OCI-LY3 (cell line): ENCODE results near the gene KCNF1.

Experiments used
- H2AFZ ChIP-seq: fragments of 200-600, 300-600 bp; shearing (Covaris generic); 2 replicates; pipeline ENCODE4 v1.6.0; 2014; ENCODE audit warnings: antibody characterized with exemption, low read depth, low read length
- H3K27ac ChIP-seq: fragments of 200-600, 300-600 bp; sonication (generic); 2 replicates; pipeline ENCODE4 v1.5.1; 2014; ENCODE audit warnings: mild to moderate bottlenecking, low read length, moderate library complexity, mixed read lengths
- H3K27me3 ChIP-seq: fragments of 200-600, 300-600 bp; sonication (generic); 2 replicates; pipeline ENCODE4 v1.6.1; 2014; ENCODE audit warnings: low read depth, low read length, mixed read lengths
- H3K36me3 ChIP-seq: fragments of 200-600, 300-600 bp; sonication (generic); replicated peaks from 2 replicates; pipeline ENCODE3; 2014; ENCODE audit warnings: low read depth, low read length, mixed read lengths
- H3K4me1 ChIP-seq: fragments of 300-600, 200-600 bp; sonication (generic); 2 replicates; pipeline ENCODE4 v1.6.1; 2014; ENCODE audit warnings: low read length, mixed read lengths
- H3K4me2 ChIP-seq: fragments of 200-600, 300-600 bp; sonication (generic); 2 replicates; pipeline ENCODE4 v1.6.1; 2014; ENCODE audit warnings: low read length, mixed read lengths
- H3K4me3 ChIP-seq: fragments of 300-600, 200-600 bp; sonication (generic); 2 replicates; pipeline ENCODE4 v1.5.1; 2014; ENCODE audit warnings: antibody characterized with exemption, mild to moderate bottlenecking, low read length, moderate library complexity
- H3K79me2 ChIP-seq: fragments of 300-600, 200-600 bp; shearing (Covaris generic); 2 replicates; pipeline ENCODE4 v1.6.1; 2014; ENCODE audit warnings: mild to moderate bottlenecking, low read length, mixed read lengths
- H3K9ac ChIP-seq: fragments of 300-600, 200-600 bp; shearing (Covaris generic); 2 replicates; pipeline ENCODE4 v1.6.0; 2014; ENCODE audit warnings: mild to moderate bottlenecking, low read length, moderate library complexity
- H3K9me3 ChIP-seq: fragments of 200-600, 300-600 bp; shearing (Covaris generic); 2 replicates; pipeline ENCODE4 v1.6.1; 2014; ENCODE audit warnings: low read length, mixed read lengths; ENCODE audit not compliant: insufficient read depth
- H4K20me1 ChIP-seq: fragments of 200-600, 300-600 bp; sonication (generic); 2 replicates; pipeline ENCODE4 v1.6.1; 2016; ENCODE audit warnings: low read length, mixed read lengths; ENCODE audit not compliant: insufficient read depth
- EZH2phosphoT487 ChIP-seq: fragments of 200-600 bp; shearing (Covaris generic); IDR thresholded peaks from 2 replicates; pipeline ENCODE4 v1.6.1; 2018; ENCODE audit warnings: antibody characterized with exemption, mixed run types, low read depth
- TF ChIP-seq, protein P1 (sequence below): fragments of 200-600, 300-600 bp; sonication (generic); IDR thresholded peaks from 2 replicates; pipeline ENCODE4 v1.5.1; 2014; ENCODE audit warnings: antibody characterized with exemption, low read length, low read depth

Gene KCNF1

DNA sequence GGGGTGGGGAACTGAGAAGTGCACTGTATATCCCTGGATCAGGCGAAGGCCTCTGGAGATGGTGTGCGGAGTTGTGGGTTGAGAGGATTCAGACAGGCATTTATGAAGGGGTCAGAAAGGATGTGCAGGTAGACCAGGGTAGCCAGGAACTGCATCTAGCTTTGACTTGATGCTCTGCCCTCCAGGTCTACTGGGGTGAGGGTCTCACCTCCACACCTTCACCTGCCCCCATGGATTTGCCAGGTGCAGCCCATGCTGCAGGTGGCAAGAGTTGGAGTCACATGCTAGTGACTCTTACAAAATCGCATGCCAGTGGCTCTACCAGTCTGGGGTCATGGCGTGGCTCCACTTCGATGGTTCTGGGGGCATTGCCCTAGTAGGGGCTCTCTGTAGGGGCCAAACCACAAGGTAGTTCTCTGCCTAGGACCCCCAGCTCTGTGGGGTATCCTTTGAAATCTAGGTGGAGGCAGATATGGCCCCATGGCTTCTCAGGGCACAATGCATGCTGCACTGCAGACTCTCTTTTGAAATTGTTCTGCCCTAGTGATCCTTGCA lies 18.9 kb upstream of the KCNF1 start:
- no peaks in the 10 kb centered on the region for H3K36me3 ChIP-seq
- H3K4me1 ChIP-seq = no peaks in the 10 kb centered on the region
- H3K79me2 ChIP-seq = no peaks in the 10 kb centered on the region
- H4K20me1 ChIP-seq = no peaks in the 10 kb centered on the region
- no peak overlapping the region for H3K9ac ChIP-seq
- no peak overlapping the region for H3K4me3 ChIP-seq
- peaks cover 37% of the 10 kb centered on the region for H3K27me3 ChIP-seq
- no peak overlapping the region for H2AFZ ChIP-seq
- no peak overlapping the region for H3K27ac ChIP-seq
- TF ChIP-seq, protein P1, sequence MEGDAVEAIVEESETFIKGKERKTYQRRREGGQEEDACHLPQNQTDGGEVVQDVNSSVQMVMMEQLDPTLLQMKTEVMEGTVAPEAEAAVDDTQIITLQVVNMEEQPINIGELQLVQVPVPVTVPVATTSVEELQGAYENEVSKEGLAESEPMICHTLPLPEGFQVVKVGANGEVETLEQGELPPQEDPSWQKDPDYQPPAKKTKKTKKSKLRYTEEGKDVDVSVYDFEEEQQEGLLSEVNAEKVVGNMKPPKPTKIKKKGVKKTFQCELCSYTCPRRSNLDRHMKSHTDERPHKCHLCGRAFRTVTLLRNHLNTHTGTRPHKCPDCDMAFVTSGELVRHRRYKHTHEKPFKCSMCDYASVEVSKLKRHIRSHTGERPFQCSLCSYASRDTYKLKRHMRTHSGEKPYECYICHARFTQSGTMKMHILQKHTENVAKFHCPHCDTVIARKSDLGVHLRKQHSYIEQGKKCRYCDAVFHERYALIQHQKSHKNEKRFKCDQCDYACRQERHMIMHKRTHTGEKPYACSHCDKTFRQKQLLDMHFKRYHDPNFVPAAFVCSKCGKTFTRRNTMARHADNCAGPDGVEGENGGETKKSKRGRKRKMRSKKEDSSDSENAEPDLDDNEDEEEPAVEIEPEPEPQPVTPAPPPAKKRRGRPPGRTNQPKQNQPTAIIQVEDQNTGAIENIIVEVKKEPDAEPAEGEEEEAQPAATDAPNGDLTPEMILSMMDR = no peak
- TF ChIP-seq EZH2phosphoT487 = no peak
- no peak overlapping the region for H3K4me2 ChIP-seq
- no peaks in the 10 kb centered on the region for H3K9me3 ChIP-seq

- Histone ChIP-seq H3K4me1 (no peaks in the 10 kb centered on the region), H3K27me3 (peaks cover 33% of the 10 kb centered on the region), H3K9me3 (no peaks in the 10 kb centered on the region), H3K36me3 (no peaks in the 10 kb centered on the region), H2AFZ (no peak overlapping the region), H4K20me1 (no peaks in the 10 kb centered on the region), H3K4me2 (no peak overlapping the region), H3K27ac (no peak overlapping the region), H3K9ac (no peak overlapping the region), H3K79me2 (no peaks in the 10 kb centered on the region), H3K4me3 (no peak overlapping the region)
- no peak for TF ChIP-seq EZH2phosphoT487
- TF ChIP-seq, protein P1 = no peak
Observed at GRCh38 chr2:10894264-10894935, 17.3 kb upstream of the KCNF1 start.

DNA sequence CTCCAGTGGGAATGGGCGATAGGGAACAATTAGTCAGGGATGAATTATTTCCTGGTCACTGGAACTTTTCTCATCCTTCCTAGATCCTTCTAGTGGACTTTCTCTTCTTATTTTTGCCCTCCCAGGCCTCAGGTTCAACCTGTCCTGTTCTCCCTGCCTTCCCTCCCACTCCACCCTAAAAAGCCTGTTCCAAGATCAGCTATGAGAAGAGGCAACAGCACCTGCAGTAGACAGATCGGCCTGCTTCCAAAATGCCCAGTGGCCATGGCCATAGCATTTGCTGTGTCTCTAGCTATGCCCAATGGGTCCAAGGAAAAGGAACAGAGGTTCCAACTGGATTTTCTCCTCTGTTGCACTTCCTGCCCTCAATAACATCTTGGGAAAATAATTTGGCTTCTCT lies 16.5 kb upstream of the KCNF1 start:
- no peak overlapping the region for H3K9ac ChIP-seq
- no peaks in the 10 kb centered on the region for H3K4me1 ChIP-seq
- H3K27ac ChIP-seq = no peak overlapping the region
- no peak overlapping the region for H2AFZ ChIP-seq
- no peaks in the 10 kb centered on the region for H3K36me3 ChIP-seq
- H3K79me2 ChIP-seq = no peaks in the 10 kb centered on the region
- no peak overlapping the region for H3K4me3 ChIP-seq
- H3K9me3 ChIP-seq = no peaks in the 10 kb centered on the region
- peaks cover 33% of the 10 kb centered on the region for H3K27me3 ChIP-seq
- H4K20me1 ChIP-seq = no peaks in the 10 kb centered on the region
- TF ChIP-seq, protein P1 = no peak
- no peak for TF ChIP-seq EZH2phosphoT487
- no peak overlapping the region for H3K4me2 ChIP-seq

DNA sequence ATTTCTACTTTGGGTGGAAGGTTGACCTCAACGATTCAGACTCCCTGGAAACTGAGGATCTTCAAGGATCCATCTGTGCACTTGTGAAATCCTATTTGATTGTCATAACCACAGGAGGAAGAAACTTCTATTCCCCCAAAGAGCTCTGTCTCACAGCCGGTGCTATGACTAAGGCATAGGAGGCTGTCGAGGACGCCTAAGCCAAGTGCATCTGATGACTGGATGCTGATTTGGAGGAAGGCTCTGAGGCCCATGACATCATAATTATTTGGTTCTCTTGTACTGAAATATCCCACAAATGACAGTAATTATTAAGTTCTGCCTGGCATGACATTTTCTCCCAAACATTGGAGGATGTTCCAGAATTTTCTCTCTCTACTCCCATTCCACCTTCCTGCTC lies 13.8 kb upstream of the KCNF1 start:
- no peak for TF ChIP-seq EZH2phosphoT487
- TF ChIP-seq, protein P1 = no peak
- H3K27me3 ChIP-seq = peaks cover 17% of the 10 kb centered on the region

More for the DNA sequence above, 13.8 kb upstream of the KCNF1 start:
- H3K79me2 ChIP-seq = no peaks in the 10 kb centered on the region
- H2AFZ ChIP-seq = no peak overlapping the region
- H3K27ac ChIP-seq = no peak overlapping the region
- no peaks in the 10 kb centered on the region for H3K4me1 ChIP-seq
- H3K36me3 ChIP-seq = no peaks in the 10 kb centered on the region
- no peak overlapping the region for H3K9ac ChIP-seq
- H3K9me3 ChIP-seq = no peaks in the 10 kb centered on the region
- H3K4me3 ChIP-seq = no peak overlapping the region
- no peak overlapping the region for H3K4me2 ChIP-seq
- no peaks in the 10 kb centered on the region for H4K20me1 ChIP-seq
